ES-I3 (cell line): Measurements from ENCODE around the gene TAL2.

Source experiments
- H3K36me3 ChIP-seq: 2 replicates; pipeline ENCODE4 v1.6.1; 2013; ENCODE audit warnings: mild to moderate bottlenecking, low read length, control low read depth, moderate library complexity; ENCODE audit not compliant: insufficient read depth
- H3K4me1 ChIP-seq: 2 replicates; pipeline ENCODE4 v1.6.1; 2013; ENCODE audit warnings: mild to moderate bottlenecking, control low read depth, low read length; ENCODE audit not compliant: insufficient read depth
- H3K9ac ChIP-seq: 2 replicates; pipeline ENCODE4 v1.6.1; 2013; ENCODE audit warnings: low read depth, mild to moderate bottlenecking, low read length, moderate library complexity
- H3K9me3 ChIP-seq: 2 replicates; pipeline ENCODE4 v1.6.1; 2013; ENCODE audit warnings: mild to moderate bottlenecking, low read length, moderate library complexity; ENCODE audit not compliant: control insufficient read depth, insufficient read depth

TAL2 gene

DNA sequence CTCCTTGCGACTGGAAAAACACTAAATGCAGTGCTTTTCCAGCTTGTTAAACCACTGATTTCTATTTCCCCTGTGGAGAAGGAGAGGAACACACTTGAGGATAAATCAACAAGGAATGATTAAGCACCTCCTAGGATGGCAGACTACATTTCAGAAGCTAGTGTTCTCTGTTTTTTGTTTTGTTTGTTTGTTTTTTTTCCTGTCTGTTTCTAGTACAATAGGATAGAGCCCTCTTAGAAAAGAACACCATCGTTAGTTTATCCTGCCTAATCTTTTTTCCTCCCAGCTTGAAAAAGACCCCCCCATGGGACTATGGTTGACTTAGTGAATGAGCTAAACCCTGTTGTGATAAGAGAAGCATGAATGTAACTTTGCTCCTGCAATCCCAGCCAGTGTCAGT is 3.9 kb upstream of the TAL2 start:
- Histone ChIP-seq H3K9me3 (no peaks in the 10 kb centered on the region), H3K9ac (no peak overlapping the region), H3K36me3 (no peaks in the 10 kb centered on the region), H3K4me1 (peaks cover 12% of the 10 kb centered on the region; the same call in 1 of the 2 replicates)

DNA sequence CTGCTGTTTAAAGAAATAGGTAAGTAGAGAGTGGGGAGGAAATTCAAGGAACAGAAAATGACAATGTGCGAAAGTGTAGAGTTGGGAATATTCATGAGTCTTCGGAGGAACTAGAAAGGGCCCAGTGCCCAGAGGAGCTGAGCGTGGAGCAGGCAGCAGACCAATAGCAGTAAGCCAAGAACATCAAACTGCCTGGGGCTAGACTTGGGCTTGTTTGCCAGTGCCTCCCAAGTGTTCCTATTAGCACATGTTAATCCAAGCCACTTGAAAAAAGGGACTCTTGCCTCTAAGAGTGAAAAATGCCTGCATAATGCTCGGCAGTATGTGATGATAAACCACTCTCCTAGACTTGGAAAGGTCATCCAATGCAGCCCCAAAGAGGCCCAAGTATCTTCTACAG is 1.2 kb upstream of the TAL2 start:
- Histone ChIP-seq H3K4me1 (peaks cover 12% of the 10 kb centered on the region; the same call in 1 of the 2 replicates), H3K36me3 (no peaks in the 10 kb centered on the region), H3K9me3 (no peaks in the 10 kb centered on the region), H3K9ac (no peak overlapping the region)

DNA sequence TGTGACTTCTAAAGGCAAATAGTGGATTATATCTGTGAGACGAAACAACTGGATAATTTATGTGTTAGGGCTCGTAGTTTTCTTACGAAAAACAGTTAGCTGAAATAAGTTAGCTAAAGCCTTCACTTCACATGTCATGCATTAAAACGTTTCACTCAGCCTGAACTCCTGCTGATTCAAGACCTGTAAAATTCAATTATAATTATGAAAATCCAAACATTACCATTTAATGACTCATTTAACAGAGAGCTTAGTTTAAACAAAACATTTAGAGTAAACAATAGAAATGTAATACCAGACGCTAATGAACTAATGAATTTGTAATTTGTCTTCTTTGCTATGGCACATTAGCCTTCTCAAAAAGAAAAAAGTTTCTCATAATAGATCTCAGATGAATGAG is 1.7 kb downstream of the TAL2 start:
- Histone ChIP-seq H3K9ac (no peak overlapping the region), H3K4me1 (peaks cover 9% of the 10 kb centered on the region; the same call in 1 of the 2 replicates), H3K9me3 (no peaks in the 10 kb centered on the region), H3K36me3 (no peaks in the 10 kb centered on the region)

DNA sequence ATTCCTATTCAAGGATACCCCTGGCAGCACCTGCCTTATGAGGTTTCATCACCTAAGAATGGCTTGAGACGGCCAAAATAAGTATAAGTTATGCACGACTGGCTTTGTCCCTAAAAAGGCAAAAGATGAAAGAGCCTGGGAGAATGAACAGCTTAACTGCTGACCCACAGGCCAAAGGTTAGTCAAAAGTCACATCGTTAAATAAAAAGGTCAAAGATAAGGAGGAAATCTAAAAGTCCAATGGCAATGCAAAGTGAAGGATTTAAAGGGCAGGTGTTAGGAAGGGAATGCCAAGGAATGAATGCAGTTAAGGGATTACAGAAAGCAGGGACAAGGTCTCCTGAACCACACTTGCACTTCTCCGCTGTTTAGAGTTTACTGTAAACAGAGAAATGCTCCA is 5.6 kb downstream of the TAL2 start:
- no peaks in the 10 kb centered on the region for H3K9me3 ChIP-seq
- H3K9ac ChIP-seq: no peak overlapping the region
- H3K36me3 ChIP-seq: no peaks in the 10 kb centered on the region
- no peaks in the 10 kb centered on the region for H3K4me1 ChIP-seq

DNA sequence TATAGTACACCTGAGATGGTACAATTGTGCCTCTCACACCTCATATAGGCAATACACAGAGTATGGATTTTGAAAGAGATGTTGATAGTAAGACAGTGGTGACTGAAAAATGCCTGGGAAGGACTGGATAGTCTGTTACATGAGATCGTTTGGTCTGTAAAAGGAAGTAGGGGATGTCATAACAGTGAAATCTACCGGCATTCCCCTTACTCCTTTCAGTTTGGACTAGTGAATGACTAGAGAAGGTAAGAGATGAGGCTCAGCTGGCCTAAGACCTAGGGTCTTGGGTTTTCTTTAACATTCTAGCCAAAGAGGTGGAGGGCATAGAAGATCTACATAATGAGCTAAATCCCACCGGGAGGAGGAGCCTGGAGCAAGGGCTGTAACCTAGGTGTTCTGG is 8.1 kb downstream of the TAL2 start:
- Histone ChIP-seq H3K9ac (no peak overlapping the region), H3K9me3 (no peaks in the 10 kb centered on the region), H3K4me1 (no peaks in the 10 kb centered on the region), H3K36me3 (no peaks in the 10 kb centered on the region)

DNA sequence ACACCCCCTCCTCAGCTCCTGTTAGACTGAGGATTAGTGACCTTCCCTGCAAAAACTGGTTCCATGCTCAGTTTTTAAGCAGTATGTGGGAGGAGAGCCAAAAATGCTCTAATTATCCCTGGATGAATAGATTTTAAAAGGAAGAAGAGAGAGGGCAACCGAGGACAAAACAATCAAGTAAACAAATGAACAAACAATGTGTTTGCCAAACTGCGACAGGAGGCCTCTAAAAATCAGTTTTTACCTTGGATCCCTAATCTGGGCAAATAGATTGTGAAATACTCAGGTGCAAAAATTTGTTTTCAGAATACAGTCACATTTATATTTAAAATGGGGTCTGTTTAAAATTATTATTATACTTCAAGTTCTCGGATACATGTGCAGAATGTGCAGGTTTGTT is 8.5 kb downstream of the TAL2 start:
- no peaks in the 10 kb centered on the region for H3K36me3 ChIP-seq
- no peak overlapping the region for H3K9ac ChIP-seq
- H3K4me1 ChIP-seq: no peaks in the 10 kb centered on the region
- no peaks in the 10 kb centered on the region for H3K9me3 ChIP-seq

DNA sequence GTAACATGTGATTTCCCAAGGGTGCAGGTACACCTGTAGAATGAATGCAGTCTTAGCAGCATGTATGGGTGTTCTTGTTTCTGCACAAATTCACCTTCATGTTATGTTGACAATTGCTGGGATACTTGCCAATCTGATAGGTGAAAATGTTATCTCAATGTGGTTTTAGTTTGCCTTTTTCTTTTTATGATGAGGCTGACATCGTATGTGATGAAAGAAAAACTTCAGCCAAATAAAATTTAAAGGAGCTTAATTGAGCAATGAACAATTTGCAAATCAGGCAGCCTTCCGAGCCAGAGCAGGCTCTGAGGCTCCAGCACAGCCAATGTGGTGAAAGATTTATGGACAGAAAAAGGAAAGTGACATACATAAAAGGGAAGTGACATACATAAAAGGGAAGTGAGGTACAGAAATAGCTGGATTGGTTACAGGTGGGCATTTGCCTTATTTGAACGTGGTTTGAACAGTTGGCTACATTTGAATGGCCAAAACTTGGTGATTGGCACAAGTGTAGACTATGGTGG is 10.5 kb downstream of the TAL2 start:
- H3K4me1 ChIP-seq: no peaks in the 10 kb centered on the region
- H3K36me3 ChIP-seq: no peaks in the 10 kb centered on the region
- H3K9me3 ChIP-seq: no peaks in the 10 kb centered on the region
- H3K9ac ChIP-seq: no peak overlapping the region

DNA sequence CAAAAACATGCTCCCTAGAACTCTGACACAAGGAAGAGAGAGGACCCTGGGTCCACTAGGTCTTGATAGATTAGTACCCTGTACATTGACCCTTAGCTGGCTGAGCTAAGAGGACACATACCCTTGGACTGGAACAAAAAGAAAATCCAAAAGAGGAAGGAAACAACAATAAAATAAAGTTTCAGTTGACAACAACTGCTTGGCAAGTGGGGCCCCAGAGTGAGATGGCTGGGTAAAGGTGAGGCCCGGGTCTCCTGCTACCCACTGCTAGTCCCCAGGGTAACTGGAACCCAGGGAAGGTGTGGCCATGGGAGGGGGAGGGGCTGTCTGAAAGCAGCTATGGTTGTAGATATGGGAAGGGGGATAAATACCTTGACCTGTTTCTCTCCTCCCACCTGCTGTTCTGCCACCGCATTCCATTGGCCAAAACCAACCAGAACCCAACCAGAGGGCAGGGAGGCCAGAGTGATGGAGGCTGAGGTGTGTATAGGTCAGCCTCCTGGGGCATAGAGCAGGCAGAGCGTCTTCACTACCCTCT is 11.7 kb downstream of the TAL2 start:
- H3K4me1 ChIP-seq: no peaks in the 10 kb centered on the region
- H3K36me3 ChIP-seq: no peaks in the 10 kb centered on the region
- H3K9ac ChIP-seq: no peak overlapping the region

DNA sequence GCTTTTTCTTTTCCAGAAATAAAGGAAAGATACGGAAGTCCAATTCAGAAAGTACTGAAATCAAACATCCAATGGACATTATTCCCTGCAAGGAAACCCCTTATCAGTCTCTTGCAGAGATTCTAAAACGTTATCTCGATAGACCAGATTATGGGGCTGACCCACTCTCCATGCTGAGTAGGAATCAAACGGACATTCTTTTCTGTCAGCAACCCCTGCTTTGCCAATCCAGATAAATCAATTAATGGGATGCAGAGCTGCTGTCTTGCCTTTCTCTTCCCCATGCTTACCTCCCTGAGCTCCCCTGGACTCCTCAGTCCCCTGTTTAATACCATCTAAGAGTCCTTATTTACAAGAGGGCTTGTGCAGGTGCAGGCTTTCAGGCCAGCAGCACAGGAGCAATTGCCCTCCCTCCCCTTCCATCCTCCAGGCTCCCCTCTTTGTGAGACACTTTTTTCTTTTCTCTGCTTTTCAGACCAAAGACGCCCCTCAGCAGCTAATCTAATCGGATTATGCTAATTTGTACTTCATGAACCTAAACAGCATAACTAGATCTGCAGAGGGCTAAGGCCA is 14.2 kb downstream of the TAL2 start:
- no peaks in the 10 kb centered on the region; the same call in 1 of the 2 replicates for H3K9me3 ChIP-seq
- H3K36me3 ChIP-seq: no peaks in the 10 kb centered on the region
- no peak overlapping the region for H3K9ac ChIP-seq
- no peaks in the 10 kb centered on the region for H3K4me1 ChIP-seq

More for the DNA sequence above, 11.7 kb downstream of the TAL2 start:
- H3K9me3 ChIP-seq: no peaks in the 10 kb centered on the region

DNA sequence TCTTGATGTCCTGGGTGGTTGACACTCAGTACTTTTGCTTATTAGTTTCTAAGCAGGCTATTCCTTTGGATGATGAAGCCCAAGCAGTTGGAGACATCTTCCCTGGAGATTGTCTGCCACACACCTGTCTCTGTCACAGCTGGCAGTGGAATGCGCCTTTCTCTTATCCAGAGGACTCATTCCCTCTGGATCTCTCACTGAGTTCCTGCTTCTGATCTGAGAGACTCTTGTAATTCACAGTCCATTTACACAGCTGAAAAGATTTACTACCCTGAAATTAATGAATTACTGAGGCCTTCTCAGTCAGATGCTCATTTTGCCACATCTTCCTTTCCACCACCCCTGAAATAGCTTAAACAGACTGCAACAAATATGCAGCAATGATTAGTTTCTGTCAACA is 15.9 kb downstream of the TAL2 start:
- Histone ChIP-seq H3K9ac (no peak overlapping the region), H3K4me1 (no peaks in the 10 kb centered on the region), H3K36me3 (no peaks in the 10 kb centered on the region), H3K9me3 (no peaks in the 10 kb centered on the region; the same call in 1 of the 2 replicates)

DNA sequence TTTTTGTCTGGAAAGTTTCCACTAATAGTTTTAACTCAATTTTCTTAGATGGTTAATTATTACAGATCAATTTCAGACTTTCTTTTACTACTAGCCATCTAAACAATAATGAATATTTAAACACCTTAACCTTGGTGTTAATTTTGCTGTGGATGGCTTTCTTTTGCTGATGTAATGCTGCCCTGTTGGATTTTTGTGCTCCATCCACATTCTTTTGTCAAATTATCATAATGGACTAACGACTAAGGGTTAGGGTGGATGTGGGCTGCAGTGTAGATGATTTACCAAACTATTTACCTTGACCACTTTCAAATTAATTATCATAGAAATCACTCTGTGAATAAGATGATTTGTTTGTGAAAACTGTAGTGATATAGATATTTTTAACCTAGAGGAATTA is 16.5 kb downstream of the TAL2 start:
- no peak overlapping the region for H3K9ac ChIP-seq
- H3K36me3 ChIP-seq: no peaks in the 10 kb centered on the region
- H3K4me1 ChIP-seq: no peaks in the 10 kb centered on the region
- H3K9me3 ChIP-seq: no peaks in the 10 kb centered on the region; the same call in 1 of the 2 replicates

DNA sequence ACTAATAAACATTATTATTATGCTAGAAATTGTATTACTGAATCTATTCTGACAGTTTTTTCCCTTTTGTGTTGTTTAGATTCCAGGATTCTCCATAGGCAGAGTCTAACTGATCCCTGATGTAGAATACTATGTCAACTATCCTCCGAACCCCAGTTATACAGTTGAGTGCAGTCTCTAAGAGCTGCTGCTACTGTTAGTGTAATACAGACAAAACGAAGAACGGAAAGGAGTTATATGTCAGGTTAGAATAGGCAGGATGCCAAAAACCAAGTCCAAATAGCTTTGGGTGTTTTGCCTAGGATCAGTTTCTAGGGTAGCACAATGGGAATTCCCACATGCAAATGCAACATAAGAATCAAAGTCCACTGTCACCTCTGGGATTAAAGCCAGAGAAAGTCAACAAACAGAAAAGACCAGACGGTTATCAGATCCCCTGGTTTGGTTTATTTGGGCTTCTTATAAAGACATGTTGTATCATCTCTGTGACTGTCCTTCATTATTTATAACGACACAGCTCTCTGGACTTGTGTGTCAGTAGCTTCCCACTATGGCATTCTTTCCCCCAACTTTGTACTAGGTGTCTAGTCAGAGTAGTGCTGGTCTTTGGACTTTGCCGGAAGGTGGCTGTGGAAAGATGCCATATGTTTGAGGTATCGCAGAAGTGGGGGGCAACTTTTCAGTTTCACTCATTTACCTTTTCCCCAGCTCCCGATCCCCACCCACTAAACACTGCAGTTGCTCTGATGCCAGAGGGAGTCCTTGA is 17.2 kb downstream of the TAL2 start:
- Histone ChIP-seq H3K4me1 (no peaks in the 10 kb centered on the region), H3K9me3 (no peaks in the 10 kb centered on the region; the same call in 1 of the 2 replicates), H3K36me3 (no peaks in the 10 kb centered on the region), H3K9ac (no peak overlapping the region)

DNA sequence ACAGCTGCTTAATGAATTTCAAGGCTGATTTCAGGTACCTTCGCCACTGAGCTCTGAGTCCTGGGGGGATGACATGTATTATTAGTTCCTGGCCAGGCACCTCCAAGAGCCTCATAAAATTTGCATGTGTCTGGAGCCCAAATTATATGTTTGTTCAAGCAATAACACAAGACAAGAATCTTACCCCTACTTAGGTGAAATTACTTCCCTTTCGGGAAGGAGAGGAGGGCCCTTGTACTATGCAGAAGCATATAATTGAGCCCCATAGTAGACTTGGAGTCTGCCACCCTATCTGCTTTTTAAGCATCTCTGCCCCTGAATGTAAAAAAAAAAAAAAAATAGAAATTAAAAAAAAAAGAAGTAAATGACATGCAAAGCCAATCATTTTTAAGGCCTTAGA is 19.1 kb downstream of the TAL2 start:
- H3K9ac ChIP-seq: no peak overlapping the region
- no peaks in the 10 kb centered on the region; the same call in 1 of the 2 replicates for H3K9me3 ChIP-seq
- no peaks in the 10 kb centered on the region for H3K4me1 ChIP-seq
- no peaks in the 10 kb centered on the region for H3K36me3 ChIP-seq

DNA sequence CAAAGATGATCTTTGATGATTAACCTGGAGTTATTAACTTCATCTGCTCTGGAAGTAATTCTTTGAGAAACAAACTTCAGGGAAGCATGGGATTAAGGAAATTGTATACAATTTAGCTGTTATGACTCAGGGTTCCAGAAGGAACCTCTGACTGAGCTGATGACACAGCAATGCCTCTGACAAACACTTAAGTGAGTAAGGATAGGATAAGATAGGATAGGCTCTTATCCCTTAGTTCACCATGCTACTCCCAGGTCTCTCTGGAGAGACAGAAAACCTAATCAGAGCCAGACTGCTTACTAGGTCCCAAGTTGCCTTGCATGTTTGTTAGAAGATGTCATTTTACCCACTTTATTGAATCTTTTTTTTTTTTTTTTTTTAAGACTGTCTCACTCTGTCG is 19.5 kb downstream of the TAL2 start:
- H3K4me1 ChIP-seq: no peaks in the 10 kb centered on the region
- H3K9me3 ChIP-seq: no peaks in the 10 kb centered on the region; the same call in 1 of the 2 replicates
- no peak overlapping the region for H3K9ac ChIP-seq
- no peaks in the 10 kb centered on the region for H3K36me3 ChIP-seq
